HepG2 (cell line): Measurements from ENCODE around the gene PCYT2. TPM values are rescaled to one million over a fixed set of nuclear protein-coding genes. Genes with fewer than 3 reads are reported as not detected.
A peak's percentile ranks its signal among the peaks of the same experiment; 100 is the strongest.

ENCODE experiments used
- ATAC-seq: fragments of 200-7000 bp; cut with Tn5 transposase; 3 replicates; pipeline ENCODE4 v1.9.1; 2020; ENCODE audit warnings: mild to moderate bottlenecking, moderate library complexity
- BruUV-seq: library from RNA; stranded (reverse); fragments of 400-500 nt; replicated peaks from 2 replicates; lab custom pipeline; 2021; lab: Mats Ljungman, UMichigan
- CTCF ChIA-PET: fragments of 300-600 bp; formaldehyde crosslinking; extraction: SDS; loops from one replicate; lab custom pipeline; 2021; ENCODE audit warnings: low total read pairs, inconsistent platforms, low intra/inter-chr PET ratio; lab: Yijun Ruan, JAX
- POLR2A ChIA-PET: fragments of 350-600 bp; sonication (Branson Sonifier 250); formaldehyde crosslinking; loops from one replicate; lab custom pipeline; 2020; ENCODE audit warnings: antibody characterized with exemption, inconsistent platforms; lab: Yijun Ruan, JAX
- DNase-seq: peaks from one replicate; pipeline ENCODE4 v3.0.0-alpha.2; 2015; ENCODE audit warnings: low spot score
- FAIRE-seq: peaks from 3 replicates; lab custom pipeline; 2011; peaks lifted over from hg19 to GRCh38; lab: Jason Lieb, UNC
- H2AFZ ChIP-seq: one replicate; pipeline ENCODE4 v1.6.1; 2011; ENCODE audit warnings: low read length, inconsistent platforms
- H3K27ac ChIP-seq: fragments of 300-600 bp; 3 replicates; pipeline ENCODE4 v1.8.0; 2011; ENCODE audit warnings: mixed run types, mild to moderate bottlenecking, mixed read lengths, low read length, inconsistent platforms; ENCODE audit not compliant: insufficient read depth; ENCODE audit errors: extremely low read length
- H3K27me3 ChIP-seq, 2 experiments: fragments of 200-600 bp in 1 of 2; 2 replicates in 1 of 2; 3 replicates in 1 of 2; pipeline versions ENCODE4 v1.6.0 to v1.8.0; 2011; ENCODE audit warnings: low read length in 2 of 2, mild to moderate bottlenecking in 2 of 2, moderate library complexity in 2 of 2, inconsistent platforms in 1 of 2; ENCODE audit not compliant: insufficient read depth in 2 of 2, control insufficient read depth in 1 of 2
- H3K36me3 ChIP-seq, 2 experiments: fragments of 200-600 bp in 1 of 2; replicated peaks in 1 of 2; 2 replicates in 1 of 2; 3 replicates in 1 of 2; pipeline versions ENCODE4 v1.5.1 to v1.8.0; 2011; ENCODE audit warnings: low read length in 2 of 2, inconsistent platforms in 1 of 2; ENCODE audit not compliant: insufficient read depth in 2 of 2, control insufficient read depth in 1 of 2
- H3K4me1 ChIP-seq: 2 replicates; pipeline ENCODE4 v1.5.1; 2012; ENCODE audit warnings: low read length, inconsistent platforms; ENCODE audit not compliant: insufficient read depth
- H3K4me2 ChIP-seq: 2 replicates; pipeline ENCODE4 v1.6.0; 2011; ENCODE audit warnings: low read depth, low read length, inconsistent platforms
- H3K4me3 ChIP-seq, 3 experiments: fragments of 200-600 bp in 1 of 3; sonication (generic), shearing (Covaris generic) in 1 of 3; replicated peaks in 1 of 3; 2 replicates each; pipeline ENCODE4 v1.5.1; 2011 to 2016; ENCODE audit warnings: low read length in 3 of 3, inconsistent platforms in 2 of 3, low read depth in 2 of 3, mild to moderate bottlenecking in 2 of 3, control low read depth in 1 of 3, mixed read lengths in 1 of 3; ENCODE audit not compliant: insufficient read depth in 1 of 3
- H3K79me2 ChIP-seq: one replicate; pipeline ENCODE4 v1.6.1; 2011; ENCODE audit warnings: low read length, inconsistent platforms; ENCODE audit not compliant: insufficient read depth
- H3K9ac ChIP-seq: 2 replicates; pipeline ENCODE4 v1.6.0; 2011; ENCODE audit warnings: mild to moderate bottlenecking, low read depth, low read length, inconsistent platforms; ENCODE audit not compliant: insufficient read depth
- H3K9me3 ChIP-seq: 2 replicates; pipeline ENCODE4 v1.5.1; 2012; ENCODE audit warnings: mild to moderate bottlenecking, low read length
- H4K20me1 ChIP-seq: 2 replicates; pipeline ENCODE4 v1.6.0; 2011; ENCODE audit warnings: inconsistent platforms, mild to moderate bottlenecking, low read length, moderate library complexity; ENCODE audit not compliant: insufficient read depth
- AGO2 ChIP-seq: fragments of 200-400 bp; formaldehyde crosslinking; optimal IDR thresholded peaks from 2 replicates; pipeline ENCODE3; 2017; ENCODE audit warnings: mild to moderate bottlenecking, low read depth, low read length, moderate library complexity
- FOXO1 ChIP-seq: sonication (generic); formaldehyde crosslinking; IDR thresholded peaks from 2 replicates; pipeline ENCODE4 v1.4.0; 2020; ENCODE audit warnings: missing genetic modification reagents
- KDM3A ChIP-seq: IDR thresholded peaks from 2 replicates; pipeline ENCODE4 v1.6.1; 2018; ENCODE audit warnings: low read depth, missing compliant biosample characterization
- KDM6A ChIP-seq: IDR thresholded peaks from 2 replicates; pipeline ENCODE4 v1.6.1; 2016; ENCODE audit warnings: low read depth
- PAX8 ChIP-seq: sonication (generic); formaldehyde crosslinking; IDR thresholded peaks from 2 replicates; pipeline ENCODE4 v1.8.0; 2022; ENCODE audit warnings: mild to moderate bottlenecking, missing genetic modification reagents, borderline replicate concordance
- ZKSCAN5 ChIP-seq: sonication (generic); formaldehyde crosslinking; IDR thresholded peaks from 2 replicates; pipeline ENCODE4 v1.5.1; 2020; ENCODE audit warnings: mild to moderate bottlenecking, missing genetic modification reagents
- ZNF672 ChIP-seq: sonication (generic); formaldehyde crosslinking; IDR thresholded peaks from 2 replicates; pipeline ENCODE4 v1.8.1; 2022; ENCODE audit warnings: missing genetic modification reagents
- WGBS: methylation state at CpG from one replicate; pipeline ENCODE4 v1.1.6; 2017; ENCODE audit warnings: low lambda C conversion rate; 5-methylcytosine and 5-hydroxymethylcytosine counted together
- in situ Hi-C: cut with HindIII; loops from 2 replicates; pipeline ENCODE4 v1.10.0; 2017; ENCODE audit warnings: low pct_unique_long_range_greater_than_20kb; ENCODE audit not compliant: extremely low pct_ligation_motif_present
- intact Hi-C: fragments of 100-400 bp; cut with micrococcal nuclease; formaldehyde crosslinking; loops from one replicate; pipeline ENCODE4 v1.10.0; 2022; ENCODE audit not compliant: unreplicated experiment
- polyA plus RNA-seq, 8 experiments: library from polyadenylated mRNA; depleted of rRNA in 3 of 8; stranded (reverse) in 7 of 8; unstranded in 1 of 8; fragments of >200 nt; fragmentation: Illumina TruSeq in 4 of 8; extraction: Trizol in 4 of 8; gene quantifications; 2 replicates each; pipeline versions ENCODE4 v1.2.1 to v1.2.3, GENCODE V29; 2011 to 2016; ENCODE audit warnings: low read depth in 4 of 8, missing spikeins in 1 of 8, mixed read lengths in 1 of 8; ENCODE audit not compliant: insufficient read depth in 1 of 8
- total RNA-seq, 5 experiments: library from RNA; depleted of rRNA; stranded (reverse); fragments of >200 nt; fragmentation: Illumina TruSeq; extraction: Trizol; gene quantifications; 2 replicates each; pipeline ENCODE4 v1.2.3, GENCODE V29; 2016; ENCODE audit warnings: low read depth in 1 of 5
- TF ChIP-seq, protein P1 (sequence below): sonication (generic); formaldehyde crosslinking; IDR thresholded peaks from 2 replicates; pipeline ENCODE4 v1.4.0; 2020; ENCODE audit warnings: missing genetic modification reagents
- TF ChIP-seq, protein P2 (sequence below): sonication (generic); formaldehyde crosslinking; IDR thresholded peaks from 2 replicates; pipeline ENCODE4 v1.4.0; 2020; ENCODE audit warnings: mild to moderate bottlenecking, missing genetic modification reagents
- TF ChIP-seq, protein P3 (sequence below): IDR thresholded peaks from 2 replicates; pipeline ENCODE4 v1.6.1; 2016; ENCODE audit warnings: missing compliant biosample characterization, missing genetic modification reagents, borderline replicate concordance

PCYT2 gene
- total and polyA plus RNA-seq, 2 of the 13 experiments (the other 11 are each of a cell fraction or from before 2014, with no cell fraction given), result 147 to 297 TPM

DNA sequence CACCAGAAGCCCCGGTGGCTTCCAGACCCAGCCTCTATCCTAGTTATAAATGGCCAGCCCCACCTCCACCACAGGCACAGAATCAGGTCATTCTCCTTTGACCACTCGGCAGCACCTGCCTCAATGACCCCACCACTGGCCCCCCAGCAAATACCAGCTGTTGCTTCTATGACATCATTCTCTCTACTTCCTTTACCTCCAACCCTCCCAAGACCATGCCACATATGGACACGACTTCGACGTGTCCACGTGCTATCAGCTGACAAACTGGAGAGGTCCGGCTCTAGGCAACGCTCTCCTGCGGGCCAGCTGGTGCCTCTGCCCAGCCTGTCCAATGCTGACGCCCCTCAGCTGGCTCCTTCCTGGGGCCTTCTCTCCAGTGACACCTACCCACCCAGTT, 25.7 kb downstream of the PCYT2 start (continued):
- no peak for TF ChIP-seq KDM3A
- TF ChIP-seq FOXO1 (CRISPR knock-in tag), result no peak
- TF ChIP-seq PAX8 (CRISPR knock-in tag), result no peak
- peak; percentile 2 for TF ChIP-seq AGO2
- TF ChIP-seq, all 625 proteins: peak for 5

DNA sequence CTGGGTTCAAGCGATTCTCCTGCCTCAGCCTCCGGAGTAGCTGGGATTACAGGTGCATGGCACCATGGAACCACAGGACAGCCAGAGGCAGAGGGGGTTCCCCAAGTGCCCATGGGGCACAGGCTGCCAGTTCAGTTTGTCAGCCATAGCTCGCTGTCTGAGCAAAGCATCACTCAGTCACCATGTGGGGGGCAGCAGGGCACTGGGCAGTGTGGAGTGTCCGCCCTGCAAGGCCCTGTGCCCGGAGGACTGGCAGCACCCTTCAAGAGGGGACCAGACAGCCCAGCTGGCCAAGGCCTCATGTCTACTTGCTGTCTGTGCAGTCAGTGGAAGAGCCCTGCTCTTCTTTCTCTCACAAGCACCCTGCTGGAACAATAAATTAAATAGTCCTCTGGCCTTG, 26.2 kb downstream of the PCYT2 start:
- H3K27ac ChIP-seq, result no peak overlapping the region
- no peak for FAIRE-seq
- no peak overlapping the region for H2AFZ ChIP-seq
- H3K4me3 ChIP-seq, result no peak overlapping the region
- in situ Hi-C loops (no loop called here), intact Hi-C loops (no loop called here)
- DNase-seq, result no peak
- no peaks in the 10 kb centered on the region for H3K9me3 ChIP-seq
- ChIA-PET POLR2A (interaction anchor here (1.2 to 1.4 kb wide), 2 partner anchors 12 to 15 kb away, joined by 3 to 5 read pairs; no protein-coding TSS in a partner anchor), CTCF (no interaction called here)
- ATAC-seq, result peak; percentile 21; the same call in 2 of the 3 replicates
- 100% methylated on average over 5 of the region's 5 CpGs for WGBS
- no peak overlapping the region for H3K9ac ChIP-seq
- H3K4me1 ChIP-seq, result peaks cover 16% of the 10 kb centered on the region
- peaks cover 42 to 73% of the 10 kb centered on the region in 2 experiments for H3K36me3 ChIP-seq
- no peaks in the 10 kb centered on the region for H3K27me3 ChIP-seq
- no peak overlapping the region for H3K4me2 ChIP-seq
- H3K79me2 ChIP-seq, result peaks cover 32% of the 10 kb centered on the region
- BruUV-seq, result no TSS peak
- H4K20me1 ChIP-seq, result no peaks in the 10 kb centered on the region
- TF ChIP-seq, protein P1, sequence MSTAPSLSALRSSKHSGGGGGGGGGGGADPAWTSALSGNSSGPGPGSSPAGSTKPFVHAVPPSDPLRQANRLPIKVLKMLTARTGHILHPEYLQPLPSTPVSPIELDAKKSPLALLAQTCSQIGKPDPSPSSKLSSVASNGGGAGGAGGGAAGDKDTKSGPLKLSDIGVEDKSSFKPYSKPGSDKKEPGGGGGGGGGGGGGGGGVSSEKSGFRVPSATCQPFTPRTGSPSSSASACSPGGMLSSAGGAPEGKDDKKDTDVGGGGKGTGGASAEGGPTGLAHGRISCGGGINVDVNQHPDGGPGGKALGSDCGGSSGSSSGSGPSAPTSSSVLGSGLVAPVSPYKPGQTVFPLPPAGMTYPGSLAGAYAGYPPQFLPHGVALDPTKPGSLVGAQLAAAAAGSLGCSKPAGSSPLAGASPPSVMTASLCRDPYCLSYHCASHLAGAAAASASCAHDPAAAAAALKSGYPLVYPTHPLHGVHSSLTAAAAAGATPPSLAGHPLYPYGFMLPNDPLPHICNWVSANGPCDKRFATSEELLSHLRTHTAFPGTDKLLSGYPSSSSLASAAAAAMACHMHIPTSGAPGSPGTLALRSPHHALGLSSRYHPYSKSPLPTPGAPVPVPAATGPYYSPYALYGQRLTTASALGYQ (CRISPR knock-in tag), result no peak
- no peak for TF ChIP-seq ZKSCAN5 (CRISPR knock-in tag)
- TF ChIP-seq ZNF672 (CRISPR knock-in tag), result no peak
- TF ChIP-seq, protein P2, sequence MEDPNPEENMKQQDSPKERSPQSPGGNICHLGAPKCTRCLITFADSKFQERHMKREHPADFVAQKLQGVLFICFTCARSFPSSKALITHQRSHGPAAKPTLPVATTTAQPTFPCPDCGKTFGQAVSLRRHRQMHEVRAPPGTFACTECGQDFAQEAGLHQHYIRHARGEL, result no peak
- TF ChIP-seq, protein P3, sequence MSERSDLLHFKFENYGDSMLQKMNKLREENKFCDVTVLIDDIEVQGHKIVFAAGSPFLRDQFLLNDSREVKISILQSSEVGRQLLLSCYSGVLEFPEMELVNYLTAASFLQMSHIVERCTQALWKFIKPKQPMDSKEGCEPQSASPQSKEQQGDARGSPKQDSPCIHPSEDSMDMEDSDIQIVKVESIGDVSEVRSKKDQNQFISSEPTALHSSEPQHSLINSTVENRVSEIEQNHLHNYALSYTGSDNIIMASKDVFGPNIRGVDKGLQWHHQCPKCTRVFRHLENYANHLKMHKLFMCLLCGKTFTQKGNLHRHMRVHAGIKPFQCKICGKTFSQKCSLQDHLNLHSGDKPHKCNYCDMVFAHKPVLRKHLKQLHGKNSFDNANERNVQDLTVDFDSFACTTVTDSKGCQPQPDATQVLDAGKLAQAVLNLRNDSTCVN (CRISPR knock-in tag), result no peak
- peak; percentile 53 for TF ChIP-seq AGO2
- TF ChIP-seq KDM6A, result no peak
